IPS DF 4.7 (cell line): Measurements from ENCODE around the gene IFT74.
"Not testable (repeated sequence)": the region's sequence is repeated elsewhere in the genome, so short reads cannot be mapped to it uniquely, and the experiment has no call there.

Source experiments
- DNase-seq: peaks from one replicate; pipeline ENCODE4 v3.0.0-alpha.2; 2013; ENCODE audit warnings: low spot score; ENCODE audit errors: extremely low read depth

The IFT74 gene

DNA sequence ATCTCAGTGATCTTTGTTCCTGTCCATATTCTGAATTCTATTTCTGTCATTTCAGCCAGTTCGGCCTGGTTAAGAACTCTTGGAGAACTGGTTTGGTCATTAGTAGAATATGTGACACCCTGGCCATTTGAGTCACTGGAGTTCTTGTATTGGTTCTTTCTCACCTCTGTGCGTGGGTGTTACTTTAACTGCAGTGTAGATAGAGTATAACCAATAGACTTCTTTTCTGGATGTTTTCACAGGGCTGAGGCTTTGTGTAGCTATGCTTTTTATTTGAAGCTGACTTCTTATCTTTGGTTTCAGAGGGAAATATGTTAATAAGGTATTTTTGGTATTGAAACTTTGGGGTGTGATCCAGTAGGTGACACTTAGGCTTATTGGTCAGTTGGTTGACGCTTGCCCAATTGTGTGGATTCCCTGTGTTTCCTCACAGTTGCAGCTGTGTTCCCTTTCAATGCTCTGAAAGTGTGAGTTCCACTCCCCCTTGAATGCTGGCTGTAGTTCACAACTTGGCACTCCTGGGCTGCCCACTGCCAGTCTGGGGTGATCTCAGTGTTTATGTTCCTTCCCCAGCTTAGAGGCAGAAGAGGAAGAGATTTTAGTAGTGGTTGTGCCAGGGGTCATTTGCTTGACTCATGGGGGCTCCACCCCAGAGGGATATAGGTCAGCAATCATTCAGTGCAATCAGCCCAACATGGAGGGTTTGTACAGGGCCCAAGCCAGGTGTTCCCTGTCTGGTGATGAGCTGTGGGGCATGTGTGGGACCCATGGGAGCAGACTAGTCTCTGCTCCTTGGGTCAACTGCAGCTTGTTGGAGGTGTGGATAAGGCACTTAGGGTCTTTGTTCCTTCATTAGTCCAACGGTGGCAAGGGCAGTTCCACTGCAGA lies 117.9 kb downstream of the IFT74 start:
- no peak for DNase-seq

DNA sequence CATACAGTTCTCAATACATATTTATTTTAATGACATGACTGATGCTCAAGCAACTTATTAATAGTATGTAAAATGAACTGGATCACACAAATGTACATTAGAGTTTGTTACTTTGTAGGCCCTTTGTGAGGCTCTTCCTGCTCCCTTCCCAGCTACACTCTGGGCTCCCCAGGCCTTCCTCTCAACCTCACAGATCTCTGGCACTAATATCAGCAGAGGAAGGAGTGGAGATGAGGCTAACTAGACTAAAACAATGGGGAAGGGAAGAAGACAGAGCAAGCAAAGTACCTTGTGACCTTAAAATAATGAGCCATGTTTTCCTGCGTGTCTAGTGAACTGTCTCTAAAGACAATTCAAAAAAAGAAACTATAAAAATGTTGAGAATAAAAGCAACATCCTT lies 122.5 kb downstream of the IFT74 start:
- DNase-seq, result no peak

DNA sequence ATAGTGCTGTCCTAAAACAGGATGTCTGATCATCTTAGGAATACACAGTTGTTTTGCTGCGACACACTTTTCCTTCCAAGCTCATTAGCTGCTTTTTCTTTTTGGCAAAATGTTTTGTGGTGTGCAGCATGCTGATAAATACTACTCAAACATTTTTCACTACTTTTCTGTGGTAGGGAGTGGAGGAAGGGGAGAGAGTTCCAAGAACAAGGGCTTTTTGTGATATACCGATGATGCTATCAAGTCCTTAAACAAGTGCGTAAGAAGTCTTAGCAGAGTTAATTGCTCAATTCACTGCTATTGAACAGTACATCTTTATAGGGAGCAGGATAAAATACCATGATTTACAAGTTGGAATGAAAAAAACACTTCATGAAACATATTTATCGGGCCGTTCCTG lies 129.2 kb downstream of the IFT74 start:
- no peak for DNase-seq

DNA sequence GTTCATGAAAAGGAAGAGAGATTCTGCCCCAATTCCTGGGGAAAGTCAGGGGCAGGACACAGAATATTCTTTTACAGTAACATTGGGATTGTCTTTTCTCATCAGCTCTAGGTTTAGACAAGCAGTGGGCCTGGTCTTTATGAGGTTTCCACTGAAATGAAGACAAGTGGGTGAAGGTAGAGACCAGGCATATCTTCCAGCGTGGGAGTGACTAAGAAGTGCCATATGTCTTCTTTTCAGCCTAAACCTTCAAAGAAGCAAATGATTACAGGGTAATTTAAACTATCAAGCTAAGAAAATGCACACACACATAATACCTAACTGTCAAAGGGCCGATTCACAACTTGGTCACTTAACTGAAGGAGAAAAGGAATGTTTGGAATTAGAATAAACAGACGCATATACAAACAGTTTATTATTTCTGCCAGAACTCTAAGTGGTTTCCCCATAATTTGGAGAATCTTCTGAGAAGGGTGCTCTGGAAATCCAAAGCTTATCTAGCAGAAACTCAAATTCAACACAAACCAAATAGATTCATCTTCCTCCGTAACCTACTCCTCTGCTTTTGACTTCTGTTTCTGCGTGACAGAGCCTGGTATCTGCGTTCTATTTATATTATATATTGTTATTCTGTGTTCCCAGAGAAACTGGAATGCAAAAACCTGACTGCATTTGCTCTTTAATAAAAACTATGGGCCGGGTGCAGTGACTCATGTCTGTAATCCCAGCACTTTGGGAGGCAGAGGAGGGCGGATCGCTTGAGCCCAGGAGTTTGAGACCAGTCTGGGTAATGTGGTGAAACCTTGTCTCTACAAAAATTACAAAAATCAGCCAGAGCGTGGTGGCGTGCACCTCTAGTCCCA lies 130.8 kb downstream of the IFT74 start:
- no peak for DNase-seq

DNA sequence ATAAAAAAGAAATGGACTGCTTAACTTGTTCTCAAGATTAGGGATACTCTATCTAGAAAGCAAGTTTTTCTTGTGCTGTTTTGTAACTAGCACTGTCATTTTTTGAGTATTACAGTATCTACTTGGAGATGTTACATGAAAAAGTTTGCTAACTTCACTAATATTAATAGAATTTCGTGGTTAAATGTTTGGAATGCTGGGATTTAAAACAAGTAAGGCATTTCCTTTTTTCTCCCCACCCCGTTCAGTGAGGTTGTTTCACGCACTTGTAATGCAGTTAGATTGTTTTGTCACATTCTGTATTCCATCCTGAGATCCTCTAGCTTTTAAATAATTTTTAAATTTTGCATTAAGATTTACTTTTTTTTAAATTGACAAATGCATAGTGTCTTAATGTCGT lies 132.8 kb downstream of the IFT74 start:
- DNase-seq, result no peak

DNA sequence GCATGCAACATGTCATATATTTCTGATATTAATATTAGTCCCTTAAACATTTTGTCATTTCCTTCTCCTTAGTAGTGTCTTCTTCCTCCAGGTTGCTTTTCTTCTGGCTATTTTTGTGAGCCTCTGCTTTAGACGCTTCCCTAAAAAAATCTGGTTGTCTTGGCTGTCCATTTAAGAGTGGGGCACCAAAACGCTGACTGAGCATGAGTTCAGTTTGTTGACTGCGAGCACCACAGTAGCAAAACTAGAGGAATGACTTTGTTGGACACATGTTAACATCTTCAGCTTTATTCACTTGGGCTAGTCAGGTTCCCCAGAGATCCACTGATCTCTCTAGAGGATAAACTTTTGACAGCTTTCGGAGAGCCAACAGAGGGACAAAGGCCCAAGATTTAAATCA lies 133.5 kb downstream of the IFT74 start:
- DNase-seq, result no peak

DNA sequence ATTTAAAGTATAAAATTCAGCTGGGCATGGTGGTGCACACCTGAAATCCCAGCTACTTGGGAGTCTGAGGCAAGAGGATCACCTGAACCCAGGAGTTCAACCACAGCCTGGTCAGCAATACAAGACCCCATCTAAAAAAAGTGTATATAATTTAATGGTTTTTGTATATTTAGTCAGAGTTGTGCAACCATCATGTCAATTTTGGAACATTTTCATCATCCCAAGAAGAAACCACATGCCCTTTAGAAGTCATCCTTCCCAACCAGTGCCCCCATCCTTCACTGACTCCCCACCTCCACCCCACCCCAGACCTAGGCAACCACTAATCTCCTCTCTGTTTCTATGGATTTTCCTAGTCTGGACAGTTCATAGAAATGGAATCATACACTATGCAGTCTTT lies 134.0 kb downstream of the IFT74 start:
- DNase-seq, result no peak

DNA sequence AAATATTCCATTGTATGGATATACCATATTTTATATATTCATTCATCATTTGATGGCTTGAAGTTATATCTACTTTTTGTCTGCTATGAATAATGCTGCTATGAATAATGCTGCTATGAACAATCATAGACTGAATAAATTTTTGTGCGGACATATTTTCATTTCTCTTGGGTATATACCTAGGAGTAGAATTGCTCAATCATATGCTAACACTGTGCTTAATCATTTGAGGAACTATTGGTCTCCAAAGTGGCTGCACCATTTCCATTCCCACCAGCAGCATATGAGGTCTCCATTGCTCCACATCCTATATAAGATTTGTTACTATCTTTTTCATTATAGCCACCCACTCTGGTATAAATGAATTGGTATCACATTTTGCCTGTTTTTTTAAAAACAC lies 134.5 kb downstream of the IFT74 start:
- no peak for DNase-seq

DNA sequence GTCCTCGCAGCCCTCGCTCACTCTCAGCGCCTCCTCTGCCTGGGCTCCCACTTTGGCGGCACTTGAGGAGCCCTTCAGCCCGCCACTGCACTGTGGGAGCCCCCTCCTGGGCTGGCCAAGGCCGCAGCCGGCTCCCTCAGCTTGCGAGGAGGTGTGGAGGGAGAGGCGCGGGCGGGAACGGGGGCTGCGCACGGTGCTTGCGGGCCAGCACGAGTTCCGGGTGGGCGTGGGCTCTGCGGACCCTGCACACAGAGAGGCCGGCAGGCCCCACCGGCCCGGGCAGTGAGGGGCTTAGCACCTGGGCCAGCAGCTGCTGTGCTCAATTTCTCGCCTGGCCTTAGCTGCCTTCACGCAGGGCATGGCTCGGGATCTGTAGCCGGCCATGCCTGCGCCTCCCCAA lies 136.3 kb downstream of the IFT74 start:
- DNase-seq, result not testable (repeated sequence)

DNA sequence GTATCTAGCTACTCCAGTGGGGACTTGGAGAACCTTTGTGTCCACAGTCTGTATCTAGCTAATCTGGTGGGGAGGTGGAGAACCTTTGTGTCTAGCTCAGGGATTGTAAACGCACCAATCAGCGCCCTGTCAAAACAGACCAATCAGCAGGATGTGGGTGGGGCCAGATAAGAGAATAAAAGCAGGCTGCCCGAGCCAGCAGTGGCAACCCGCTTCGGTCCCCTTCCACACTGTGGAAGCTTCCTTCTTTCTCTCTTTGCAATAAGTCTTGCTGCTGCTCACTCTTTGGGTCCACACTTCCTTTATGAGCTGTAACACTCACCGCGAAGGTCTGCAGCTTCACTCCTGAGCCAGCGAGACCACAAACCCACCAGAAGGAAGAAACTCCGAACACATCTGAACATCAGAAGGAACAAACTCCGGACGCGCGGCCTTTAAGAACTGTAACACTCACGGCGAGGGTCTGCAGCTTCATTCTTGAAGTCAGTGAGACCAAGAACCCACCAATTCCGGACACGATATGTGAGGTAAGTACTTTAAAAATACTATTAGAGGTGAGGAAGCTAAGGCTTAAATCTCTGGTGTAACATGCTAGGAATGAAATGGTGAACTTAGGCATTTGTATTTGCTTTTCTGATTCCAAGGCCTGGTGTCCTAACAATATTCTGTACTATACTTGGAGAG lies 137.3 kb downstream of the IFT74 start:
- not testable (repeated sequence) for DNase-seq

DNA sequence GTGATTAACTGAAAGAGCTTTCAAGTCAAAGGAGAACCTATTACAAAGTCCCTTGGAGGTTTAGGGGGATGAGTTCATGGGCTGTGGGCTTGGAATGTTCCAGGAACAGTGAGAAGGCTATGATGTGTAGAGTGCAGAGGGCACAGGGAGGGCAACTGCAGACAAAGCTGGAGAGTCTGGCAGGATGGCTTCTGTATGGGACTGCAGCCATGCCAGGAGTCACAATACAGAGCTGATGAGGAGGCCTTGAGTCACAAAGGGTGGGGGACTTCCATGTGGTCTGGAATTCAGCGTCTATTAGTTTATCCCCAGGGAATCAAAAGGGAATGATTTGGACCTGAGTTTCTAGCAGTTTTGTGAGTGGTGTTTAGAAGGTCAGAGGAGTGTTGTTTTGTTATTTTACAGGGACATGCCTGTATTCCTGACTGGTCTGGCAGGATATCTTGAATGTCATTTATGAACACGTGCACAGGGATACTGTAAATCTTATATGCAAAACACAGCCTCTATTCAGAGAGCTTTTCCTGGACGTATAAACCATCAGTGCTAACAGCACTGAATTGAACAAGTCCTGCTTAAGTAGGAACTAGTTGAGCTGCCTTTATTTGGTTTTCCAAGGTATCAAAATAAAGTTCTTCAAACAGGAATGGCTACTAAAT lies 138.6 kb downstream of the IFT74 start:
- DNase-seq, result no peak

DNA sequence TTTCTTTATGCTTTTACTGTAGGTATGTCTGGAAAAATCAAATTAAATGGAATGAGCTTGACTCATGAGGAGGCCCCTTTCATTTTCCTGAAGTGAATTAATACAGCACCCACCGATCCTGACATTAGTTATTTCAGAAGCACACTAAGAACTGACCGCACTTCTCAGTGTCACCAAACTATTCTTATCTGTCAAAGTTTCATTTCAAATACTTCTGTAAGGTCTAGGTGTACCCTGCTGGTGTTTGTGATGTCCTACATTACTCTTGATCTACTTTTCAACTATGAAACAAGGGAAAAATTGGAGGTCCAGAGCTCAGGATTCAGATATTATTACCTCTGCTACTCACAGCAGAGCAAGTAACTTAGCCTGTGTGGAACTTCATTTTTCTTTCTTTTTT lies 151.0 kb downstream of the IFT74 start:
- no peak for DNase-seq

DNA sequence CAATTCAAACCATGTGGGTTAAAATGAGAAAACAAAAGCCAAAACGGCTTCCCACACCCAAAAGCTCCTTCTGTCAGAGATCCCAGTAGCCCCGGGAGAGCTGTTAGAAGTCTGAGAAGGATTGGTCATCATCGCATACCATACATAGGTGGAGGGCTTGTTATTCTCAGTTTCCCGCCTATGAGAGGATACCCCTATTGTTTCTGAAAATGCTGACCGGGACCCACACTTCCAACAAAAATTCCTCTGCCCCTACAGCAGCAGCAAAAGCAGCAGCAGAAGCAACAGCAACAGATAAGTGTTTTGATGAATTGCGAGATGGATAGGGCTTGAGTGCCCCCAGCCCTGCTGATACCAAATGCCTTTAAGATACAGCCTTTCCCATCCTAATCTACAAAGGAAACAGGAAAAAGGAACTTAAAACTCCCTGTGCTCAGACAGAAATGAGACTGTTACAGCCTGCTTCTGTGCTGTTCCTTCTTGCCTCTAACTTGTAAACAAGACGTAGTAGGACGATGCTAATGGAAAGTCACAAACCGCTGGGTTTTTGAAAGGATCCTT lies 152.8 kb downstream of the IFT74 start, which contains the start of gene TEK:
Gene TEK, plus strand, starts transcription at position 245 of the 561 bp plus-strand sequence. CDS start 366 bp downstream, outside the sequence.
- DNase-seq, result no peak

DNA sequence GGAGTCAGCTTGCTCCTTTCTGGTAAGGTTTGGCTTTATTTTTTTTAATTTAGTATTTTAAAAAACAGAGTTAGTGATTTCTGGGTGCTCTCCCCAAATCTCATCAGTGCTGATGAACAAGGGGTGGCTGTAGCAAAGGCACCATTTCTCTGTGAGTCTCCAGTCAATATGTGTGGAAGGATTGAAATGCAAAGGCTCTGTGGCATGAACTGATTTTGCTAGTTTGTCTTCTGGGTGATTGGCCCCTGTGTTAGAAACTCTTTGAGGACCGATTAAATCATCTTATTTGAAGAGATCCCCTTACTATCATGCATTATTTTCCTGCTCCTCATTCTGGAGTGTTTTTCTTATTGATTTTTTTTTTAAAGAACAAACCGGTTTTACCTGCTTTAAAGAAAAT lies 153.4 kb downstream of the IFT74 start:
- no peak for DNase-seq

DNA sequence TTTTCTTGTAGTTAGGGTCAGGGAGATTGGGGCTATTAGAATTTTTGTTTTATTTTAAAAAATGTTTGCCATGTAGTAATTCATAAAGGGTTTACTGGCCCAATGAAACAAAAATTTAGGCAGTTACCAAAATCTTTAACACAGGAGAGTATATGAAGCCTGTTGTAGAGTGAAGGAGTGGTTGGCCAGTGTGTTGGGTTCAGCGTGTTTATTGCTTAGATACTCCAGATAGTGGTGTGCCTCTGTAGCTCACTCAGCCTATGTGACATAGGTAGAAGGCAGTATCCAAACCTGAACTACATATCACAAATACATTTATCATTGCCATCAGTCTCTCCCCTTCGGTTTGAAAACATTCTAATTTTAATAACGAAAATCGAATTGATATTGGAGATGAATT lies 154.0 kb downstream of the IFT74 start:
- no peak for DNase-seq

DNA sequence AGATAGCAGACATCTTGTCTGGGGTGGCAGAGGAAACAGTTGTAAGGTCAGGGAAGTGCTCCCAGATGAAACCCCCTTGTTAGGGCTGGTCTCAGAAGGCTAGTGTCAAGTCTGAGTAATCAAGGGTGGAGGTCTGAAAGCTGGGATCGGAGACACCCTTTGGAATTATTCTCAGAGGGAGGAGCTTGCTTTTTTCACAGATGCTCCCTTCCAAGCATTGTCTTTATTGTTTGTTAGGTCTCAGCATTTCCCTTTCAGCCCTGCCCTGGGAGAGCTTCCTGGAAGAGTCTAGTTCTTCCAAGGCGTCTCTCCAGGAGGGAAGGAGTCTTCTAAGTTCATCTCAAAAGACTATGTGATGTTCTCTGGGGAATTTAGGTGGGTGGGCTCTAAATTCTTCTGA lies 156.0 kb downstream of the IFT74 start:
- DNase-seq, result no peak
